Spleen (tissue), 11 donors: Measurements from ENCODE around the gene DNAH11. TPM values are rescaled to one million over a fixed set of nuclear protein-coding genes. Genes with fewer than 3 reads are reported as not detected.
A peak's percentile ranks its signal among the peaks of the same experiment; 100 is the strongest.

Source experiments
- DNase-seq: peaks from one replicate; pipeline ENCODE4 v3.0.0-alpha.2; 2020
- H3K27ac ChIP-seq, 8 donors: fragments of 200-600 bp; sonication (generic) in 7 of 8; 1 replicate in 4 of 8; 2 replicates in 4 of 8; pipeline versions ENCODE4 v1.5.0 to v1.8.0; 2016 to 2021; ENCODE audit warnings: inconsistent platforms in 4 of 8, mild to moderate bottlenecking in 4 of 8, moderate library complexity in 1 of 8
- H3K27me3 ChIP-seq, 7 donors: fragments of 200-600 bp; sonication (generic) in 6 of 7; replicated peaks in 1 of 7; 1 replicate in 4 of 7; 2 replicates in 3 of 7; pipeline versions ENCODE4 v1.5.0 to v1.8.0; 2016 to 2021; ENCODE audit warnings: inconsistent platforms in 3 of 7, mild to moderate bottlenecking in 1 of 7
- H3K36me3 ChIP-seq, 6 donors: fragments of 200-600 bp; sonication (generic) in 5 of 6; 1 replicate in 4 of 6; 2 replicates in 2 of 6; pipeline versions ENCODE4 v1.5.0 to v1.8.0; 2016 to 2021; ENCODE audit warnings: inconsistent platforms in 2 of 6
- H3K4me1 ChIP-seq, 6 donors: fragments of 200-600 bp; sonication (generic) in 5 of 6; 1 replicate in 3 of 6; 2 replicates in 3 of 6; pipeline versions ENCODE4 v1.5.0 to v1.8.0; 2016 to 2021; ENCODE audit warnings: inconsistent platforms in 3 of 6
- H3K4me3 ChIP-seq, 8 donors: fragments of 200-600 bp; sonication (generic) in 7 of 8; 1 replicate in 4 of 8; 2 replicates in 4 of 8; pipeline versions ENCODE4 v1.5.0 to v1.8.0; 2016 to 2021; ENCODE audit warnings: inconsistent platforms in 4 of 8, mild to moderate bottlenecking in 4 of 8, moderate library complexity in 2 of 8
- H3K9me3 ChIP-seq, 8 donors: fragments of 200-600 bp; sonication (generic) in 7 of 8; 1 replicate in 4 of 8; 2 replicates in 4 of 8; pipeline versions ENCODE4 v1.5.0 to v1.8.0; 2016 to 2021; ENCODE audit warnings: inconsistent platforms in 4 of 8
- CTCF ChIP-seq, 11 experiments: fragments of 200-600 bp in 7 of 11; fragments of 450-650 bp in 4 of 11; sonication (generic) in 4 of 11; IDR thresholded peaks in 8 of 11; conservative IDR thresholded peaks in 3 of 11; 1 replicate in 7 of 11; 2 replicates in 4 of 11; pipeline versions ENCODE4 v1.4.0 to v1.8.0; 2016 to 2021; ENCODE audit warnings: antibody characterized with exemption in 11 of 11, inconsistent platforms in 4 of 11, mild to moderate bottlenecking in 1 of 11
- POLR2A ChIP-seq, 3 donors: fragments of 450-650 bp; IDR thresholded peaks; one replicate each; pipeline ENCODE4 v1.5.1; 2017; ENCODE audit warnings: antibody characterized with exemption in 3 of 3, mild to moderate bottlenecking in 1 of 3
- POLR2AphosphoS5 ChIP-seq, 3 donors: sonication (generic); formaldehyde crosslinking; IDR thresholded peaks; one replicate each; pipeline ENCODE4 v1.5.1; 2017; ENCODE audit warnings: antibody characterized with exemption in 3 of 3
- WGBS, 5 donors: extraction: QIAGEN DNeasy Blood & Tissue Kit in 3 of 5; methylation state at CpG; one replicate each; pipeline versions ENCODE4 v1.1.5 to v1.1.7; 2013 to 2018; 5-methylcytosine and 5-hydroxymethylcytosine counted together
- intact Hi-C: fragments of 100-400 bp; cut with DNase I; formaldehyde crosslinking; loops from one replicate; pipeline ENCODE4 v1.15.0; 2023; ENCODE audit warnings: low total_unique reads
- polyA plus RNA-seq, 3 donors: library from polyadenylated mRNA; stranded (reverse); fragments of 200-250 nt; gene quantifications; one replicate each; pipeline ENCODE4 v1.2.1, GENCODE V29; 2013
- total RNA-seq, 7 donors: library from RNA; depleted of rRNA in 3 of 7; stranded (reverse); fragments of >200 nt in 3 of 7; fragmentation: NEBNext Ultra II Directional in 4 of 7; extraction: Animal tissue kit (Norgen Biotek cat#: 25700) in 4 of 7; gene quantifications; one replicate each; pipeline versions ENCODE4 v1.1.0 to v1.2.1, GENCODE V29; 2016 to 2021
- donor health status: healthy with polysubstance abuse.
- donor health status: DM: no; HTN: no; CAD: no; lungs with moderate emphysema.
- donor health status: DM: no; HTN: no; CAD: no.
- donor health status: Bipolar disorder and iron deficiency.
- donor health status: healthy.
- donor health status: DM: no; HTN: no; CAD: no.
- donor health status: DM: yes; HTN: yes; CAD: no.

The DNAH11 gene
- total and polyA plus RNA-seq, 10 donors: 0.28 to 2.1 (median 0.88) TPM

- Histone ChIP-seq H3K4me3 (no peak overlapping the region), H3K9me3 (no peaks in the 10 kb centered on the region), H3K27me3 (no peaks in the 10 kb centered on the region), H3K36me3 (no peaks in the 10 kb centered on the region), H3K4me1 (peaks cover 0 to 19% (median 5%) of the 10 kb centered on the region in 6 donors), H3K27ac (no peak overlapping the region)
- intact Hi-C loops: no loop called here
- WGBS, 5 donors: 86 to 91% (median 88%) methylated on average over 3 of the region's 3 CpGs
- DNase-seq: no peak
- TF ChIP-seq CTCF (IDR thresholded peaks at IDR 0.05 in 8 of 11, conservative IDR thresholded peaks at IDR 0.05 in 3 of 11) (no peak), POLR2AphosphoS5 (IDR thresholded peaks at IDR 0.05) (no peak), POLR2A (IDR thresholded peaks at IDR 0.05) (no peak)
Observed at GRCh38 chr7:21893401-21893800, 350.6 kb downstream of the DNAH11 start.

- peak; percentile 83 for DNase-seq
- H3K27me3 ChIP-seq: no peaks in the 10 kb centered on the region
- intact Hi-C loops: no loop called here
- H3K9me3 ChIP-seq: no peaks in the 10 kb centered on the region
- H3K4me3 ChIP-seq: peak overlapping the region in 6 of 8 donors; percentile 3 to 55 (median 14)
- peaks cover 0 to 39% (median 9%) of the 10 kb centered on the region in 6 donors for H3K36me3 ChIP-seq
- WGBS, 5 donors: 48 to 56% (median 51%) methylated on average over 17 of the region's 17 CpGs
- peaks cover 0 to 29% (median 7%) of the 10 kb centered on the region in 6 donors for H3K4me1 ChIP-seq
- peak overlapping the region; percentile 14 to 87 (median 72) for H3K27ac ChIP-seq
- TF ChIP-seq POLR2A (IDR thresholded peaks at IDR 0.05) (no peak), CTCF (IDR thresholded peaks at IDR 0.05 in 8 of 11, conservative IDR thresholded peaks at IDR 0.05 in 3 of 11) (no peak), POLR2AphosphoS5 (IDR thresholded peaks at IDR 0.05) (no peak)
Observed at GRCh38 chr7:21898265-21898930, 355.6 kb downstream of the DNAH11 start.

GRCh38 chr7:21902240-21902639 lies 359.4 kb downstream of the DNAH11 start:
- DNase-seq: no peak
- WGBS, 5 donors: 76 to 95% (median 92%) methylated on average over 5 of the region's 5 CpGs
- Histone ChIP-seq H3K27ac (no peak overlapping the region), H3K4me3 (no peak overlapping the region), H3K36me3 (peaks cover 0 to 77% (median 21%) of the 10 kb centered on the region in 6 donors), H3K4me1 (peaks cover 0 to 22% (median 7%) of the 10 kb centered on the region in 6 donors), H3K9me3 (no peaks in the 10 kb centered on the region), H3K27me3 (no peaks in the 10 kb centered on the region)
- intact Hi-C loops: no loop called here
- no peak for TF ChIP-seq POLR2A (IDR thresholded peaks at IDR 0.05)
- TF ChIP-seq POLR2AphosphoS5 (IDR thresholded peaks at IDR 0.05): no peak
- TF ChIP-seq CTCF (IDR thresholded peaks at IDR 0.05 in 8 of 11, conservative IDR thresholded peaks at IDR 0.05 in 3 of 11): no peak

- no peak for DNase-seq
- H3K9me3 ChIP-seq: no peaks in the 10 kb centered on the region
- H3K27me3 ChIP-seq: no peaks in the 10 kb centered on the region
- peaks cover 0 to 87% (median 27%) of the 10 kb centered on the region in 6 donors for H3K36me3 ChIP-seq
- peaks cover 0 to 12% (median 2%) of the 10 kb centered on the region in 6 donors for H3K4me1 ChIP-seq
- TF ChIP-seq POLR2A (IDR thresholded peaks at IDR 0.05) (no peak), CTCF (IDR thresholded peaks at IDR 0.05 in 8 of 11, conservative IDR thresholded peaks at IDR 0.05 in 3 of 11) (no peak), POLR2AphosphoS5 (IDR thresholded peaks at IDR 0.05) (no peak)
- no peak overlapping the region for H3K27ac ChIP-seq
- intact Hi-C loops: no loop called here
- 94 to 98% (median 95%) methylated on average over 14 of the region's 14 CpGs for WGBS, 5 donors
- H3K4me3 ChIP-seq: no peak overlapping the region
Observed at GRCh38 chr7:21903020-21903786, 360.4 kb downstream of the DNAH11 start.
